Cardiac muscle cell (in vitro differentiated cells and primary cell): ENCODE measurements around the gene RUNX2. TPM values are rescaled to one million over a fixed set of nuclear protein-coding genes. Genes with fewer than 3 reads are reported as not detected.
A peak's percentile ranks its signal among the peaks of the same experiment; 100 is the strongest.

Experiments
- DNase-seq, 2 donors: peaks; one replicate each; pipeline versions ENCODE4 v3.0.0 to v3.0.0-alpha.2; 2010 to 2017; ENCODE audit warnings: low read depth in 1 of 2, low spot score in 1 of 2
- H3K27ac ChIP-seq: fragments of 200-600 bp; sonication (generic); 2 replicates; pipeline ENCODE4 v1.5.1; 2016
- H3K27me3 ChIP-seq: fragments of 200-600 bp; sonication (generic); 2 replicates; pipeline ENCODE4 v1.6.0; 2016; ENCODE audit warnings: control low read depth
- H3K36me3 ChIP-seq: fragments of 200-600 bp; sonication (generic); 2 replicates; pipeline ENCODE4 v1.5.1; 2016; ENCODE audit warnings: control low read depth
- H3K4me1 ChIP-seq: fragments of 200-600 bp; sonication (generic); 2 replicates; pipeline ENCODE4 v1.8.1; 2017; ENCODE audit warnings: low read depth, mild to moderate bottlenecking, mixed run types
- H3K4me3 ChIP-seq: fragments of 200-600 bp; sonication (generic); 2 replicates; pipeline ENCODE4 v1.5.1; 2016; ENCODE audit warnings: mild to moderate bottlenecking
- H3K9me3 ChIP-seq: fragments of 200-600 bp; sonication (generic); 2 replicates; pipeline ENCODE4 v1.5.1; 2017; ENCODE audit warnings: low read depth, mild to moderate bottlenecking, control low read depth
- CTCF ChIP-seq: IDR thresholded peaks from 2 replicates; pipeline ENCODE4 v1.5.1; 2012; ENCODE audit warnings: low read depth, mild to moderate bottlenecking, low read length
- polyA plus RNA-seq: library from polyadenylated mRNA; unstranded; fragments of >200 nt; fragmentation: Nextera tagmentation; extraction: Ambion mirVana; gene quantifications from 2 replicates; pipeline ENCODE4 v1.2.1, GENCODE V29; 2016
- total RNA-seq: library from RNA; depleted of rRNA; stranded (reverse); fragments of >200 nt; gene quantifications from 2 replicates; pipeline ENCODE4 v1.2.3, GENCODE V29; 2016

Gene RUNX2
- total and polyA plus RNA-seq, 2 experiments from 2014 or later = 1.6 to 1.9 TPM

- Histone ChIP-seq H3K27ac (no peak overlapping the region), H3K9me3 (no peaks in the 10 kb centered on the region), H3K36me3 (no peaks in the 10 kb centered on the region), H3K4me1 (no peaks in the 10 kb centered on the region), H3K4me3 (no peak overlapping the region), H3K27me3 (no peaks in the 10 kb centered on the region)
- no peak for DNase-seq
- no peak for TF ChIP-seq CTCF
These were observed 22.6 kb upstream of the RUNX2 start for GRCh38 chr6:45305546-45305945.

GRCh38 chr6:45310118-45310788 lies 17.9 kb upstream of the RUNX2 start:
- Histone ChIP-seq H3K9me3 (no peaks in the 10 kb centered on the region), H3K27me3 (no peaks in the 10 kb centered on the region), H3K4me1 (no peaks in the 10 kb centered on the region), H3K4me3 (no peak overlapping the region), H3K27ac (no peak overlapping the region), H3K36me3 (no peaks in the 10 kb centered on the region)
- DNase-seq = no peak
- TF ChIP-seq CTCF = no peak

GRCh38 chr6:45314146-45314545 lies 14.0 kb upstream of the RUNX2 start:
- Histone ChIP-seq H3K9me3 (no peaks in the 10 kb centered on the region), H3K27ac (no peak overlapping the region), H3K4me1 (no peaks in the 10 kb centered on the region), H3K4me3 (no peak overlapping the region), H3K36me3 (no peaks in the 10 kb centered on the region), H3K27me3 (no peaks in the 10 kb centered on the region)
- no peak for TF ChIP-seq CTCF
- peak in 1 of 2 donors; percentile 29 for DNase-seq

- no peak overlapping the region for H3K4me3 ChIP-seq
- no peak for DNase-seq
- H3K4me1 ChIP-seq = peaks cover 6% of the 10 kb centered on the region
- H3K9me3 ChIP-seq = no peaks in the 10 kb centered on the region
- no peaks in the 10 kb centered on the region for H3K36me3 ChIP-seq
- no peak overlapping the region for H3K27ac ChIP-seq
- no peaks in the 10 kb centered on the region for H3K27me3 ChIP-seq
- no peak for TF ChIP-seq CTCF
These were observed 7.8 kb upstream of the RUNX2 start for GRCh38 chr6:45320349-45320748.

GRCh38 chr6:45323656-45324224 lies 4.4 kb upstream of the RUNX2 start:
- no peaks in the 10 kb centered on the region for H3K36me3 ChIP-seq
- H3K9me3 ChIP-seq = no peaks in the 10 kb centered on the region
- no peak overlapping the region for H3K27ac ChIP-seq
- no peak for DNase-seq
- H3K4me1 ChIP-seq = peaks cover 26% of the 10 kb centered on the region
- H3K27me3 ChIP-seq = no peaks in the 10 kb centered on the region
- H3K4me3 ChIP-seq = no peak overlapping the region
- TF ChIP-seq CTCF = no peak
